ENCODE measurements around the gene DCC. TPM values are rescaled to one million over a fixed set of nuclear protein-coding genes. Genes with fewer than 3 reads are reported as not detected.

DCC gene
- total and polyA plus RNA-seq, 2 of the 8 experiments (the other 6 are each of a cell fraction or from before 2014, with no cell fraction given) = 0.14 to 1.4 TPM

DNA sequence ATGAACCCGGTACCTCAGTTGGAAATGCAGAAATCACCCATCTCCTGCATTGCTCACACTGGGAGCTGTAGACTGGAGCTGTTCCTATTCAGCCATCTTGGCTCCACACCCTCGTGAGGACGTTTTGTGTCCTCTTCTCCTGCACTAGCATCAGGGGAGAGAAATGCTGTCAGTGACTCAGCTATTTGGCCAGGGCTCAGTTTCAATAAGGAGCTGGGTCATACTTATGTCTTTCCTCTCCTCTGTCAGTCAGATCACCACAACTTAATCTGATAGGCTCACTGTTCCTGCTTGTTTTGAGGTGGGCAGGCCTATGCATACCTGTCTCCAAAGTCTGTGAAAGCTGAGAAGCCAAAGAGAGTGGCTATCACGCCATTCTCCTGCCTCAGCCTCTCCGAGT is 921.2 kb downstream of the DCC start:
- H4K20me1 ChIP-seq (replicated peaks in 1 of 2; ENCODE audit: control insufficient read depth in 1 of 2, insufficient read depth in 2 of 2, low read length in 2 of 2) = no peaks in the 10 kb centered on the region
- no peak overlapping the region for H3K9ac ChIP-seq (replicated peaks in 1 of 4; ENCODE audit: extremely low read depth in 1 of 4, low read depth in 3 of 4, low read length in 3 of 4)
- no peaks in the 10 kb centered on the region for H3K79me2 ChIP-seq (ENCODE audit: control insufficient read depth in 1 of 2, insufficient read depth in 2 of 2, low read length in 2 of 2)
- H3K23me2 ChIP-seq (ENCODE audit: low read depth, low read length) = no peaks in the 10 kb centered on the region
- no peak overlapping the region for H4K5ac ChIP-seq (ENCODE audit: insufficient read length, low read depth, low read length)
- H2BK120ac ChIP-seq (replicated peaks; ENCODE audit: low read depth, low read length) = no peak overlapping the region
- no peak overlapping the region for H3K4me2 ChIP-seq (ENCODE audit: insufficient read depth in 1 of 2, low read depth in 2 of 2, low read length in 2 of 2)
- WGBS, 2 experiments (ENCODE audit: extremely low coverage in 1 of 2, insufficient coverage in 1 of 2, insufficient read length in 1 of 2, insufficient replicate concordance in 2 of 2, low coverage in 1 of 2, low lambda C conversion rate in 2 of 2, missing lambda C conversion rate in 1 of 2) = 89% methylated on average over 5 of the region's 5 CpGs; no CpG with 5 or more reads in 1 of the 2 experiments
- H3K56ac ChIP-seq (replicated peaks; ENCODE audit: insufficient read length, low read depth, low read length) = no peak overlapping the region
- H2BK15ac ChIP-seq (ENCODE audit: low read length) = no peak overlapping the region
- no peak for DNase-seq (ENCODE audit: low read depth in 1 of 2, low spot score in 2 of 2)
- peaks cover 4 to 12% of the 10 kb centered on the region in 2 experiments; a peak in 3 of 4 replicates for H3K9me3 ChIP-seq (ENCODE audit: insufficient read depth in 2 of 2, low read depth in 1 of 2, low read length in 1 of 2)
- no peaks in the 10 kb centered on the region for H3K4me1 ChIP-seq (replicated peaks in 1 of 4; ENCODE audit: control insufficient read depth in 3 of 4, insufficient read depth in 4 of 4, low read length in 3 of 4)
- ChIA-PET CTCF (ENCODE audit: partially characterized antibody) (interaction anchor here (1.0 kb wide), 1 partner anchor 107 kb away, joined by 4 read pairs; no protein-coding TSS in a partner anchor), POLR2A (ENCODE audit: partially characterized antibody) (interaction anchor here (0.6 kb wide), 1 partner anchor 1037 kb away, joined by 3 read pairs; no protein-coding TSS in a partner anchor)
- H2AK5ac ChIP-seq (ENCODE audit: low read depth, low read length) = no peak overlapping the region
- H2AFZ ChIP-seq (ENCODE audit: low read length) = no peak overlapping the region
- H2BK5ac ChIP-seq (ENCODE audit: low read depth, low read length) = no peak overlapping the region
- no peak overlapping the region for H3K14ac ChIP-seq (ENCODE audit: insufficient read length)
- no peaks in the 10 kb centered on the region for H3K36me3 ChIP-seq (ENCODE audit: control insufficient read depth in 2 of 4, insufficient read depth in 4 of 4, low read length in 3 of 4)
- H4K8ac ChIP-seq (ENCODE audit: extremely low read depth, insufficient read depth, low read length) = no peak overlapping the region
- H3K27me3 ChIP-seq (replicated peaks in 1 of 4; ENCODE audit: control insufficient read depth in 3 of 4, extremely low read depth in 1 of 4, insufficient read depth in 3 of 4, low read length in 3 of 4) = no peaks in the 10 kb centered on the region
- H3K18ac ChIP-seq (ENCODE audit: extremely low read depth, low read length) = no peak overlapping the region
- H3K4ac ChIP-seq (replicated peaks; ENCODE audit: insufficient read length, low read depth, low read length) = no peak overlapping the region
- no peak overlapping the region for H3K4me3 ChIP-seq (ENCODE audit: extremely low read depth in 1 of 4, insufficient read depth in 2 of 4, low read depth in 3 of 4, low read length in 4 of 4)
- no peak overlapping the region for H2BK20ac ChIP-seq (ENCODE audit: low read length)
- no peak for FAIRE-seq
- no peak overlapping the region for H3K23ac ChIP-seq (ENCODE audit: insufficient read length)
- no peak overlapping the region for H4K91ac ChIP-seq (replicated peaks; ENCODE audit: insufficient read length, low read length)
- no peaks in the 10 kb centered on the region for H3K79me1 ChIP-seq (ENCODE audit: low read depth, low read length)
- no peak overlapping the region for H2BK12ac ChIP-seq (ENCODE audit: low read depth, low read length)
- no peak overlapping the region for H3K27ac ChIP-seq (ENCODE audit: low read depth, low read length)
- TF ChIP-seq SRF (IDR thresholded peaks at IDR 0.05; ENCODE audit: low read depth, low read length) = no peak
- no peak for TF ChIP-seq KDM1A (IDR thresholded peaks at IDR 0.05; ENCODE audit: borderline replicate concordance, low read length)
- TF ChIP-seq RXRA (IDR thresholded peaks at IDR 0.05; ENCODE audit: insufficient read depth, low read depth, low read length) = no peak
- no peak for TF ChIP-seq KDM5A (IDR thresholded peaks at IDR 0.05; ENCODE audit: low read length)
- no peak for TF ChIP-seq EZH2 (IDR thresholded peaks at IDR 0.05; ENCODE audit: low read depth, low read length, severe bottlenecking)
- TF ChIP-seq POLR2AphosphoS5 (IDR thresholded peaks at IDR 0.05; ENCODE audit: low read depth, low read length) = no peak
- no peak for TF ChIP-seq BCL11A (IDR thresholded peaks at IDR 0.05; ENCODE audit: low read depth in 2 of 2, low read length in 2 of 2)
- no peak for TF ChIP-seq EP300 (IDR thresholded peaks at IDR 0.05; ENCODE audit: borderline replicate concordance in 1 of 2, low read depth in 2 of 2, low read length in 2 of 2)
- TF ChIP-seq, protein P1, sequence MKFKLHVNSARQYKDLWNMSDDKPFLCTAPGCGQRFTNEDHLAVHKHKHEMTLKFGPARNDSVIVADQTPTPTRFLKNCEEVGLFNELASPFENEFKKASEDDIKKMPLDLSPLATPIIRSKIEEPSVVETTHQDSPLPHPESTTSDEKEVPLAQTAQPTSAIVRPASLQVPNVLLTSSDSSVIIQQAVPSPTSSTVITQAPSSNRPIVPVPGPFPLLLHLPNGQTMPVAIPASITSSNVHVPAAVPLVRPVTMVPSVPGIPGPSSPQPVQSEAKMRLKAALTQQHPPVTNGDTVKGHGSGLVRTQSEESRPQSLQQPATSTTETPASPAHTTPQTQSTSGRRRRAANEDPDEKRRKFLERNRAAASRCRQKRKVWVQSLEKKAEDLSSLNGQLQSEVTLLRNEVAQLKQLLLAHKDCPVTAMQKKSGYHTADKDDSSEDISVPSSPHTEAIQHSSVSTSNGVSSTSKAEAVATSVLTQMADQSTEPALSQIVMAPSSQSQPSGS (IDR thresholded peaks at IDR 0.05; ENCODE audit: low read length) = no peak
- TF ChIP-seq TAF1 (IDR thresholded peaks at IDR 0.05; ENCODE audit: low read depth, low read length) = no peak
- TF ChIP-seq CBX5 (IDR thresholded peaks at IDR 0.05; ENCODE audit: low read depth, low read length) = no peak
- no peak for TF ChIP-seq SIN3A (conservative IDR thresholded peaks at IDR 0.05 in 1 of 2, IDR thresholded peaks at IDR 0.05 in 1 of 2; ENCODE audit: low read depth in 1 of 2, low read length in 2 of 2)
- TF ChIP-seq SIX5 (IDR thresholded peaks at IDR 0.05; ENCODE audit: low read depth, low read length) = no peak

Measured in H1 (cell line).